Transverse colon (tissue), 4 donors: ENCODE data around the gene NFIA. TPM values are rescaled to one million over a fixed set of nuclear protein-coding genes. Genes with fewer than 3 reads are reported as not detected.

Source experiments
- DNase-seq: peaks from one replicate; pipeline ENCODE4 v3.0.0-alpha.2; 2019
- H3K27ac ChIP-seq, 4 donors: fragments of 200-600 bp; sonication (generic); 2 replicates each; pipeline ENCODE4 v1.5.1; 2016 to 2018; ENCODE audit warnings: inconsistent platforms in 4 of 4
- H3K27me3 ChIP-seq: fragments of 200-600 bp; sonication (generic); 2 replicates; pipeline ENCODE4 v1.5.1; 2017; ENCODE audit warnings: inconsistent platforms
- H3K36me3 ChIP-seq, 4 donors: fragments of 200-600 bp; sonication (generic); 2 replicates each; pipeline ENCODE4 v1.5.1; 2017 to 2019; ENCODE audit warnings: inconsistent platforms in 4 of 4
- H3K4me1 ChIP-seq, 4 donors: fragments of 200-600 bp; sonication (generic); 2 replicates each; pipeline ENCODE4 v1.5.1; 2017 to 2020; ENCODE audit warnings: inconsistent platforms in 4 of 4
- H3K4me3 ChIP-seq, 4 donors: fragments of 200-600 bp; sonication (generic); 1 replicate in 1 of 4; 2 replicates in 3 of 4; pipeline versions ENCODE4 v1.5.1 to v1.6.1; 2017 to 2019; ENCODE audit warnings: inconsistent platforms in 4 of 4
- H3K9me3 ChIP-seq, 2 donors: fragments of 200-600 bp; sonication (generic); 2 replicates each; pipeline ENCODE4 v1.5.1; 2017 to 2019; ENCODE audit warnings: inconsistent platforms in 2 of 2
- CTCF ChIP-seq, 5 experiments: fragments of 200-600 bp in 3 of 5; fragments of 450-650 bp in 2 of 5; sonication (generic) in 3 of 5; IDR thresholded peaks; 1 replicate in 2 of 5; 2 replicates in 3 of 5; pipeline ENCODE4 v1.5.1; 2016 to 2017; ENCODE audit warnings: antibody characterized with exemption in 5 of 5, inconsistent platforms in 3 of 5, mild to moderate bottlenecking in 2 of 5, moderate library complexity in 1 of 5
- EP300 ChIP-seq: sonication (generic); formaldehyde crosslinking; IDR thresholded peaks from one replicate; pipeline ENCODE4 v1.6.1; 2017; ENCODE audit warnings: antibody characterized with exemption, low read depth
- POLR2A ChIP-seq: fragments of 450-650 bp; IDR thresholded peaks from one replicate; pipeline ENCODE4 v1.6.1; 2016; ENCODE audit warnings: antibody characterized with exemption, mild to moderate bottlenecking, moderate library complexity
- POLR2AphosphoS5 ChIP-seq, 3 donors: sonication (generic); formaldehyde crosslinking; IDR thresholded peaks; one replicate each; pipeline ENCODE4 v1.6.1; 2016; ENCODE audit warnings: antibody characterized with exemption in 3 of 3
- WGBS, 2 donors: methylation state at CpG; one replicate each; pipeline ENCODE4 v1.1.5; 2018; ENCODE audit warnings: low coverage in 1 of 2; 5-methylcytosine and 5-hydroxymethylcytosine counted together
- in situ Hi-C, 4 donors: fragments of 200-750 bp; cut with MboI; loops; one replicate each; pipeline versions ENCODE4 v1.15.0 to v1.15.1; 2017; ENCODE audit warnings: low sequenced_read_pairs in 3 of 4, low pct_ligation_motif_present in 1 of 4, low pct_unique_long_range_greater_than_20kb in 1 of 4
- intact Hi-C: fragments of 100-400 bp; cut with DNase I; formaldehyde crosslinking; loops from one replicate; pipeline ENCODE4 v1.15.1; 2023; ENCODE audit warnings: low total_unique reads
- total RNA-seq, 4 donors: library from RNA; depleted of rRNA; stranded (reverse); fragments of >200 nt; gene quantifications; one replicate each; pipeline ENCODE4 v1.1.0, GENCODE V29; 2016

The NFIA gene
- total RNA-seq, 4 donors from 2014 or later = 17.3 to 37.2 (median 29.8) TPM

GRCh38 chr1:61370177-61370912 lies 288.0 kb downstream of the NFIA start:
- WGBS, 2 donors = 93 to 94% methylated on average over 9 to 10 of the region's 10 CpGs
- Histone ChIP-seq H3K4me3 (no peak overlapping the region), H3K4me1 (peaks cover 0 to 5% (median 0%) of the 10 kb centered on the region in 4 donors), H3K27me3 (no peaks in the 10 kb centered on the region), H3K27ac (no peak overlapping the region), H3K9me3 (no peaks in the 10 kb centered on the region), H3K36me3 (no peaks in the 10 kb centered on the region)
- no peak for DNase-seq
- intact Hi-C loops = no loop called here
- in situ Hi-C loops = no loop called here
- TF ChIP-seq POLR2AphosphoS5 (IDR thresholded peaks at IDR 0.05) (no peak), CTCF (IDR thresholded peaks at IDR 0.05) (no peak), POLR2A (no peak), EP300 (no peak)

DNA sequence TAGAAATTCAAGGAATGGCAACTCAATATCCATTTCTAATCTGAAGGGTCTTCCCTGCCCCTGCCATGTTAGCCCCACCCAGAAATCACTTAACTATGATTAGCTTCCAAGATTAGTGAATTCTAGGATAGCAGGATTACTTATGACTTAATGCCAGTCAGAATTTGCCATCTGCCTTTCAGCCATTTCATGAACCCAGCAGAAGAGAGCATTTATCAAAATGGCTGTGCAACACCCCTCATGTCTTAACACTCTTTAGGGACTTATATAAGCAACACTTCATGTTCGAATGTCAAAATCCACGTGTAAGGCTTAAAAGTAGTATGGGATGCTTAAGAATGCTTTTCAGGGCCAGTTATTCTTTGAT lies 288.5 kb downstream of the NFIA start:
- no peak overlapping the region for H3K4me3 ChIP-seq
- TF ChIP-seq POLR2A = no peak
- no peak for TF ChIP-seq EP300
- TF ChIP-seq CTCF (IDR thresholded peaks at IDR 0.05) = no peak
- no peak for TF ChIP-seq POLR2AphosphoS5 (IDR thresholded peaks at IDR 0.05)
- no peak for DNase-seq
- H3K4me1 ChIP-seq = peaks cover 0 to 5% (median 0%) of the 10 kb centered on the region in 4 donors
- H3K27ac ChIP-seq = no peak overlapping the region
- H3K9me3 ChIP-seq = no peaks in the 10 kb centered on the region
- no peaks in the 10 kb centered on the region for H3K36me3 ChIP-seq
- in situ Hi-C loops = no loop called here
- no peaks in the 10 kb centered on the region for H3K27me3 ChIP-seq
- intact Hi-C loops = no loop called here
- 83 to 94% methylated on average over 2 of the region's 2 CpGs for WGBS, 2 donors

GRCh38 chr1:61372944-61373343 lies 290.6 kb downstream of the NFIA start:
- DNase-seq = no peak
- peaks cover 0 to 4% (median 0%) of the 10 kb centered on the region in 4 donors for H3K4me1 ChIP-seq
- no peak overlapping the region for H3K27ac ChIP-seq
- intact Hi-C loops = no loop called here
- WGBS, 2 donors = 89 to 95% methylated on average over 5 of the region's 5 CpGs
- TF ChIP-seq POLR2AphosphoS5 (IDR thresholded peaks at IDR 0.05) (no peak), EP300 (no peak), POLR2A (no peak), CTCF (IDR thresholded peaks at IDR 0.05) (no peak)
- H3K27me3 ChIP-seq = no peaks in the 10 kb centered on the region
- in situ Hi-C loops = no loop called here
- no peaks in the 10 kb centered on the region for H3K36me3 ChIP-seq
- no peak overlapping the region for H3K4me3 ChIP-seq
- H3K9me3 ChIP-seq = no peaks in the 10 kb centered on the region

- no peak overlapping the region for H3K27ac ChIP-seq
- 98 to 100% methylated on average over 1 of the region's 1 CpG for WGBS, 2 donors
- no peaks in the 10 kb centered on the region for H3K4me1 ChIP-seq
- in situ Hi-C loops (no loop called here), intact Hi-C loops (no loop called here)
- H3K27me3 ChIP-seq = no peaks in the 10 kb centered on the region
- no peaks in the 10 kb centered on the region for H3K36me3 ChIP-seq
- H3K4me3 ChIP-seq = no peak overlapping the region
- no peak for DNase-seq
- TF ChIP-seq POLR2AphosphoS5 (IDR thresholded peaks at IDR 0.05) (no peak), CTCF (IDR thresholded peaks at IDR 0.05) (no peak)
- H3K9me3 ChIP-seq = no peaks in the 10 kb centered on the region
These were observed 291.8 kb downstream of the NFIA start for GRCh38 chr1:61374156-61374555.
